Progenitor cell of endocrine pancreas (in vitro differentiated cells): ENCODE results near the gene CAPZA2. TPM values are rescaled to one million over a fixed set of nuclear protein-coding genes. Genes with fewer than 3 reads are reported as not detected.

ENCODE experiments used
- DNase-seq: peaks from one replicate; pipeline ENCODE4 v3.0.0; 2021; ENCODE audit warnings: low spot score; ENCODE audit not compliant: unreplicated experiment
- H3K27ac Mint-ChIP-seq: 2 replicates; pipeline ENCODE4 v1.8.0; 2021; ENCODE audit warnings: mild to moderate bottlenecking, moderate library complexity, mixed read lengths
- H3K27me3 Mint-ChIP-seq: 2 replicates; pipeline ENCODE4 v1.8.0; 2021; ENCODE audit warnings: mixed read lengths
- H3K36me3 Mint-ChIP-seq: 2 replicates; pipeline ENCODE4 v1.8.0; 2022; ENCODE audit warnings: mixed read lengths; ENCODE audit not compliant: insufficient read depth
- H3K4me1 Mint-ChIP-seq: 2 replicates; pipeline ENCODE4 v1.8.0; 2021; ENCODE audit warnings: low read depth, mixed read lengths
- H3K4me3 Mint-ChIP-seq: 2 replicates; pipeline ENCODE4 v1.8.0; 2021; ENCODE audit warnings: low read depth, mild to moderate bottlenecking, moderate library complexity, mixed read lengths
- H3K9me3 Mint-ChIP-seq: 2 replicates; pipeline ENCODE4 v1.8.0; 2021; ENCODE audit warnings: low read depth, mixed read lengths
- total RNA-seq: library from RNA; stranded (reverse); gene quantifications from 2 replicates; pipeline ENCODE4 v1.2.1, GENCODE V29; 2021
- TF ChIP-seq, protein P1 (sequence below): fragments of 200-600 bp; sonication (generic); IDR thresholded peaks from one replicate; pipeline ENCODE4 v1.5.0; 2021; ENCODE audit warnings: antibody characterized with exemption, mild to moderate bottlenecking; ENCODE audit not compliant: unreplicated experiment

CAPZA2 gene
- total RNA-seq, 1 donor from 2014 or later = 151 TPM

GRCh38 chr7:116948934-116949333 lies 86.5 kb downstream of the CAPZA2 start:
- no peak for DNase-seq
- no peaks in the 10 kb centered on the region for H3K36me3 Mint-ChIP-seq
- no peak overlapping the region for H3K4me3 Mint-ChIP-seq
- TF ChIP-seq, protein P1, sequence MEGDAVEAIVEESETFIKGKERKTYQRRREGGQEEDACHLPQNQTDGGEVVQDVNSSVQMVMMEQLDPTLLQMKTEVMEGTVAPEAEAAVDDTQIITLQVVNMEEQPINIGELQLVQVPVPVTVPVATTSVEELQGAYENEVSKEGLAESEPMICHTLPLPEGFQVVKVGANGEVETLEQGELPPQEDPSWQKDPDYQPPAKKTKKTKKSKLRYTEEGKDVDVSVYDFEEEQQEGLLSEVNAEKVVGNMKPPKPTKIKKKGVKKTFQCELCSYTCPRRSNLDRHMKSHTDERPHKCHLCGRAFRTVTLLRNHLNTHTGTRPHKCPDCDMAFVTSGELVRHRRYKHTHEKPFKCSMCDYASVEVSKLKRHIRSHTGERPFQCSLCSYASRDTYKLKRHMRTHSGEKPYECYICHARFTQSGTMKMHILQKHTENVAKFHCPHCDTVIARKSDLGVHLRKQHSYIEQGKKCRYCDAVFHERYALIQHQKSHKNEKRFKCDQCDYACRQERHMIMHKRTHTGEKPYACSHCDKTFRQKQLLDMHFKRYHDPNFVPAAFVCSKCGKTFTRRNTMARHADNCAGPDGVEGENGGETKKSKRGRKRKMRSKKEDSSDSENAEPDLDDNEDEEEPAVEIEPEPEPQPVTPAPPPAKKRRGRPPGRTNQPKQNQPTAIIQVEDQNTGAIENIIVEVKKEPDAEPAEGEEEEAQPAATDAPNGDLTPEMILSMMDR = no peak
- H3K9me3 Mint-ChIP-seq = no peaks in the 10 kb centered on the region
- H3K27me3 Mint-ChIP-seq = no peaks in the 10 kb centered on the region
- H3K27ac Mint-ChIP-seq = no peak overlapping the region
- H3K4me1 Mint-ChIP-seq = peaks cover 11% of the 10 kb centered on the region

DNA sequence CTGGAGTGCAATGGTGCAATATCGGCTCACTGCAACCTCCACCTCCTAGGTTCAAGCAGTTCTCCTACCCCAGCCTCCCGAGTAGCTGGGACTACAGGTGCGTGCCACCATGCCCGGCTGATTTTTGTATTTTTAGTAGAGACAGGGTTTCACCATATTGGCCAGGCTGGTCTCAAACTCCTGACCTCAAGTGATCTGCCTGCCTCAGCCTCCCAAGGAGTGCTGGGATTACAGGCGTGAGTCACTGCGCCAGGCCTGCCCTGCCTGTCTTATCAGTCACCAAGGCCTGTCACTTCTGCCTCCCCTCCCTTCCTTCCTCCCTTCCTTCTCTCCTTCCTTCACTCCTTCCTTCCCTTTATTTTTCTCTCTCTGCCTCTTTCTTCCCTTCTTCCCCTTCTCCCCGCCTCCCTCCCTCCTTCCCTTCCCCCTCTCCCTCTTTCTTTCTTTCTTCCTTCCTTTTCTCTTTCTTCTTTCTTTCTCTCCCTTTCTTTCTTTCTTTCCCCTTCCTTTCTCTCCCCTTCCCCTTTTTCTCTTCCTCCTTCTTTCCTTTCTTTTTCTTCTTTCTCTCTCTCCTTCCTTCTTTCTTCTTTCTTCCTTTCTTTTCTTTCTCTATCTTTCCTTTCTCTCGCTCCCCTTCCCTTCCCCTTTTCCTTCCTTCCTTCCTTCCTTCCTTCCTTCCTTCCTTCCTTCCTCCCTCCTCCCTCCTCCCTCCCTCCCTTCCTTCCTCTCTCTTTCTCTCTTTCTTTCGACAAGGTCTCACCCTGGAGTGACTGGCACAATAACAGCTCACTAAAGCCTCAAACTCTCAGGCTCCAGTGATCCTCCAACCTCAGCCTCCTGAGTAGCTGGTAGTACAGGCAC lies 87.8 kb downstream of the CAPZA2 start:
- Mint-ChIP-seq H3K9me3 (no peaks in the 10 kb centered on the region), H3K4me1 (peaks cover 19% of the 10 kb centered on the region), H3K27me3 (no peaks in the 10 kb centered on the region), H3K4me3 (no peak overlapping the region), H3K36me3 (no peaks in the 10 kb centered on the region), H3K27ac (no peak overlapping the region)
- DNase-seq = no peak
- TF ChIP-seq, protein P1 = no peak

DNA sequence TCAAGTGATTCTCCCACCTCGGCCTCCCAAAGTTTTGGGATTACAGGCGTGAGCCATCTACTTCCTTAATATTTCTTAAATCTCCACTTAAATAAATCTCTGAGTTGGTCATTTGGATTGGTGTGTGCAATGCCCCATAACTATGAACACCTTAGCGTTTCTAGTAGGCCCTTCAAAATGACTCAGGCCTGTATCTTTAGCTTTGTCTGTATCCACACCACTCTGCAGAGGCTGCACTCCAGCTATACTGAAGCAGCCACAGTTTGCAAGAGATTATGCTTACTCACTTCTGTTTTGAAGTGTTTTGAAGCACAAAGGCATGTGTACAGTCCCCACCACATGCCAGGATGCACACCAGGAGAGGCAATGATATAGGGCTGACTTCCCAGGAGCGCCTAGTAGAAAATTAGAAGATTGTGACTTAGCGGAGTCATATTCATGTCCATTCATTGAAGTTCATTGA lies 88.5 kb downstream of the CAPZA2 start:
- DNase-seq = no peak
- TF ChIP-seq, protein P1 = no peak
- Mint-ChIP-seq H3K36me3 (no peaks in the 10 kb centered on the region), H3K27me3 (no peaks in the 10 kb centered on the region), H3K4me3 (no peak overlapping the region), H3K4me1 (peaks cover 19% of the 10 kb centered on the region), H3K9me3 (no peaks in the 10 kb centered on the region), H3K27ac (no peak overlapping the region)

- Mint-ChIP-seq H3K27ac (no peak overlapping the region), H3K36me3 (peaks cover 1% of the 10 kb centered on the region), H3K4me1 (peaks cover 19% of the 10 kb centered on the region), H3K4me3 (peak overlapping the region; percentile 2), H3K9me3 (no peaks in the 10 kb centered on the region), H3K27me3 (no peaks in the 10 kb centered on the region)
- TF ChIP-seq, protein P1 = no peak
- DNase-seq = no peak
These were observed 89.2 kb downstream of the CAPZA2 start for GRCh38 chr7:116951366-116952292.

- H3K4me3 Mint-ChIP-seq = peak overlapping the region; percentile 84
- TF ChIP-seq, protein P1 = no peak
- peak overlapping the region; percentile 98 for H3K27ac Mint-ChIP-seq
- H3K4me1 Mint-ChIP-seq = peaks cover 19% of the 10 kb centered on the region
- H3K36me3 Mint-ChIP-seq = peaks cover 2% of the 10 kb centered on the region
- DNase-seq = no peak
- H3K27me3 Mint-ChIP-seq = no peaks in the 10 kb centered on the region
- H3K9me3 Mint-ChIP-seq = no peaks in the 10 kb centered on the region
These were observed 90.4 kb downstream of the CAPZA2 start for GRCh38 chr7:116952635-116953371.
